Activated T-cell treated with anti-CD3 and anti-CD28 coated beads for 48 hours (primary cell): ENCODE data around the gene SOX15.
"Not testable (repeated sequence)": the region's sequence is repeated elsewhere in the genome, so short reads cannot be mapped to it uniquely, and the experiment has no call there.

ENCODE experiments used
- DNase-seq: peaks from one replicate; pipeline ENCODE4 v3.0.0-alpha.2; 2020; ENCODE audit warnings: low read depth

The SOX15 gene

DNA sequence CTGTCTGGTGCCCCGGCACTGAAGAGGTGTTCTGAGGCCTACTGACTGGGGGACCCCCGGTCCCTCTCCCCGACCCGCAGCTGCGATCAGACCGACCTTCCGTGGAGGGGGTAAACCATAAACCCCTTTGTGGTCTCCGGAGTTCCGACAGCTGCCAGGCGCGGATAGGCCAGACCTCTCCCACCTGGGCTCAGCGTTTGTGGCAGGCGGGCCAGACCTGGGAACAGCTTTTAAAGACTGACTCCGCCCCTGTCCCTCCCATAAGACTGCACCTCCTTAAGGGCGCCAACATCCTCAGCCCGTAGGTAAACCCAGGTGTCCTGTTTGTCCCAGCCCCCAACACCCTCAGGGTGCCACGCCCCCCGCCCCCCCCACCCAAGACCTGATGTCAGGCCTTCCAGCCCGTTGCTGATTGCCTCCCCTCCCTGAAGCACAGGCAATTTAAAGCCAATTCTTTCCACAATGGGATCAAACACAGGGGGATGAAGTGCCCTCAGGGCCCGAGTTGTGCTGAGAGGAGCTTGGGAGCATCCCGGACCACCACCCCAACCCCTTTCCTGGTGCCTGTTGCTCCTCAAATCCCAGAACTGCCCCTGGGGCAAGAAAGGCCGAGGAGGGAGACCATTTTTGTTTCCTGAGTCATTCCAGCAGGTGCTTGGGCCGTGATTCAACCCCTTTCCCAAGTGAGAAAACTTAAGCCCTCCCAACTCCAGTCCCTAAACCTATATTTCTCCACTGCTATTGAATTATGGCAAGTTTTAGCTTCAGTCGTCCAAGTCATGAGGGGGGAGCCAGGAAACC, at the start of gene SOX15:
TSS of gene SOX15 (minus strand) at position 204 of the 801 bp plus-strand sequence. CDS start 418 bp downstream, outside the sequence.
- DNase-seq: no peak

DNA sequence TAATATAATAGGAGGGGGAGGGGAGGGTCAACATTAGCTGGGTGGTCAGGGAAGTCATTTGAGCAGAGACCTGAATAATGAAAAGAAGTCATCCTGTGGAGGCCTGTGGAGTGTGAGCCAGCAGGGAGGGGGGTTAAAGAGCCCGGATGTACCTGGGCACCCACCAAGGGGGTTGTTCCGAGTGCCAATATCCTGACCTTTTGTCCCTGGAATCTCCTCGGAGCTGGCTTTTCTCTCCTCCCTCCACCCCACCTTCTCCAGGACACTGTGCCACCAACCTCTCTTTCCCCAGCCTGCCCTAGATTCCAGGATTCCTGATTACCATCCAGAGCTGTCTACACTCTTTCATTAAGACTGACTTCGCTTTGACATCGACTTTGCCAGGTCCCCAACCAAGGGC, 46.3 kb upstream of the SOX15 start:
- no peak for DNase-seq

DNA sequence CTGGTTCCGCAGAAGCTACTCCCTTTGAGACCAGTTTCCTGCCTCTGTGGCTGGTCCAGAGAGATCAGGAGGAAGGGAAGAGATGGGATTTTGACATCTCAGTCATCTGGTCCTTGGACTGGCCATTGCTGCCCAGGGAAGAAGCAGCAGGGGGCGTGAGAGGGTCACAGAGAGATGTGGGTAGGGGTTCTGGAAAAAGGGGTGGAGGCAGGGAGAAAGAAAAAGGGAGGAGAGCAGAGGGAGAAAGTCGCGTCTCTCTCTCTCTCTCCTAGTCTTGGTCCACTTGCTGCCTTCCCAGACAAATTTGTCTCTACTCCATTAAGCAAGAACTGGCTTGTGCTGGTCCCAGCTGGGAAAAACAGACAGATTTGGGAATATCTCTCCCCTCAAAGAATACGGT, 44.5 kb upstream of the SOX15 start:
- no peak for DNase-seq

DNA sequence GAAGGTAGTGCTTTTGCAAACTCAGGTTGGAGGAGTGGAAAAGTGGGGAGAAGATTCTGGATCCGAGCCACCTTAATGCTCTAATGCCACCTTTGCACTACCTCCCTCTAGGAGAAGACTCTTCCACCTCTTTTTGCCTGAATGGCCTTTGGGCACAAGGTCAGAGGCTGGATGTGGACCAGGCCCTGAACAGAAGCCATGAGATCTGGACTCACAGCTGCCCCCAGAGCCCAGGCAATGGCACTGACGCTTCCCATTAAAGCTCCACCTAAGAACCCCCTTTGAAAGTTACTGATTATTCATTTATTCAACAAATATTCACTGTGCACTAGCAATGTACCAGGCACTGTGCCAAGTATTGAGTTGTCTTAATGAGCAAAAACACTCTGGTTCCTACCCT, 43.2 kb upstream of the SOX15 start:
- no peak for DNase-seq

DNA sequence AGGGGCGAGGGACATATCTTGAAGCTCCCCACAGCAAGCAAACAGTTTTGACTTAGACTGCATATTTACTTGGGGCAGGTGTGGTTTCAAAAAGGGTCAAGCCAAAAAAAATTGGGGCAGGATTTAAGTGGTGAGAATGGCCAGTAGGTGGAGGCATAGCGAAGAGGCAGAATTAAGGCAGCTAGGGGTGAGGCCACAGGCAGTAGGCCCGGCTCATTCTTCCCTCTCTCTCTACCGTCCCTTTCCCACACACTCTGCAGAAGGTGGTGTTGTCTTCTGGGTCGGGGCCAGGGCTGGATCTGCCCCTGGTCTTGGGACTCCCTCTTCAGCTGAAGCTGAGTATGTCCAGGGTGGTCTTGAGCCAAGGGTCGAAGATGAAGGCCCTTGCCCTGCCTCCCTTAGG, 42.6 kb upstream of the SOX15 start:
- no peak for DNase-seq

DNA sequence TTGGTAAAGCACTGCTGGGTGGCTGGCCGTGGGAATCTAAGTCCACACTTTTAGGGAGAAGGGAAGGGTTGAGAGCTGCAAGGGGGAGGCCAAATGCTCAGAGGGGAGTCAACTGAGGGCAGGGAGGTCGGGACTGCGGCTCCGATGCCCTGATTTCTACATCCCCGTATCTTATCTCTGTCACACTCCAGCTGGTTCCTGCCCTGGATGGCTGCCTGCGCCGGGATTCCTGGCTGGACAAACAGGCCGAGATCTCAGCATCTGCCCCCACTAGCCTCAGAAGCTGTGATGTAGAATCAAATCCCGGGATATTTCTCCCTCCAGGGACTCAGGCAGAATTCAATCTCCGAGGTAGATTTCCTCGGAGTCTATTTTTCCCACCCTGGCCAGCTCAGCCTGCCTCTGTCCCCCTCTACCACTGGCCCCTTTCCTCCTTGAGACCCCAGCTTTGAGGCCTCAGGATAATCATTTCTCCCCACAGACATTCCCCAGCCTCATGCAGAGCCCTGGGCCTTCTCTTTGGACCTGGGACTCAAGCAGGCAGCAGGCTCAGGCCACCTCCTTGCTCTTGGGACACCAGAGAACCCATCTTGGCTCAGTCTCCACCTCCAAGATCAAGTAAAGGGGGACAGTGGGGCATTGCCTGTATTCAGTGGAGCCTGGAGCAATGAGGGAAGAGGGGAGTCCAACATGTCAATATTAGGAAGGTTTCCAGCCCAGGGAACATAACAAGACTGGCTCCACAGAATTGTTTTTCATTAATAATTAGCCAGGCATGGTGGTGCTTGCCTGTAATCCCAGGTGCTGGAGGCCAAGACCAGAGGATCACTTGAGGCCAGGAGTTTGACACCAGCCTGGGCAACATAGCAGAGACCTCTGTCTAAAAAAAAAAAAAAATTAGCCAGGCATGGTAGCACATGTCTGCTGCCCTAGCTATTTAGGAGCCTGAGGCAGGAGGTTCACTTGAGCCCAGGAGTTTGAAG, 41.8 kb upstream of the SOX15 start:
- no peak for DNase-seq

DNA sequence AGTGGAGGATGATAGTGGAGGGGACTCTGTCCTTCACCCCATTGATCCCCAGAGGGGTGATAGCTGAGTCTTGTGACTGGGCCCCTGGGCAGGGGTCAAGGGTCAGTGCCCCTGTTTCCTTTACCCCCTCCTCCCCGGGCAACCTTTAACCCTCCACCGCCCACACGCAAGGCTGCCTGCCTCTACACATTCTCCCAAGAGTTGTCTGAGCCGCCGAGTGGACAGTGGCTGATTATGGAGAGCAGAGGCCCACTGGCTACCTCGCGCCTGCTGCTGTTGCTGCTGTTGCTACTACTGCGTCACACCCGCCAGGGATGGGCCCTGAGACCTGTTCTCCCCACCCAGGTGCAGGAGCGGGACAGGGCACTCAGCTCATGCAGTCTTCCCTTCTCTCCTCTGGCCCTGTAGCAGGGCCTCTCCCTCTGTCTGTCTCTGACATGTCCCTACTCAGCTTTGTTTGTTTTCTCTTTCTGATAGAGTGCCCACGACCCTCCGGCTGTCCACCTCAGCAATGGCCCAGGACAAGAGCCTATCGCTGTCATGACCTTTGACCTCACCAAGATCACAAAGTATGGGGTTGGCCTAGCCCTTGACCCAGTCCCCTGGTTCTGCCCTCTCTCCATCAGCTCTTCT, 40.2 kb upstream of the SOX15 start, which contains the start of gene SHBG:
TSS of gene SHBG (plus strand) at position 197 of the 633 bp plus-strand sequence. CDS start at position 235, 38 bp downstream.
- no peak for DNase-seq

DNA sequence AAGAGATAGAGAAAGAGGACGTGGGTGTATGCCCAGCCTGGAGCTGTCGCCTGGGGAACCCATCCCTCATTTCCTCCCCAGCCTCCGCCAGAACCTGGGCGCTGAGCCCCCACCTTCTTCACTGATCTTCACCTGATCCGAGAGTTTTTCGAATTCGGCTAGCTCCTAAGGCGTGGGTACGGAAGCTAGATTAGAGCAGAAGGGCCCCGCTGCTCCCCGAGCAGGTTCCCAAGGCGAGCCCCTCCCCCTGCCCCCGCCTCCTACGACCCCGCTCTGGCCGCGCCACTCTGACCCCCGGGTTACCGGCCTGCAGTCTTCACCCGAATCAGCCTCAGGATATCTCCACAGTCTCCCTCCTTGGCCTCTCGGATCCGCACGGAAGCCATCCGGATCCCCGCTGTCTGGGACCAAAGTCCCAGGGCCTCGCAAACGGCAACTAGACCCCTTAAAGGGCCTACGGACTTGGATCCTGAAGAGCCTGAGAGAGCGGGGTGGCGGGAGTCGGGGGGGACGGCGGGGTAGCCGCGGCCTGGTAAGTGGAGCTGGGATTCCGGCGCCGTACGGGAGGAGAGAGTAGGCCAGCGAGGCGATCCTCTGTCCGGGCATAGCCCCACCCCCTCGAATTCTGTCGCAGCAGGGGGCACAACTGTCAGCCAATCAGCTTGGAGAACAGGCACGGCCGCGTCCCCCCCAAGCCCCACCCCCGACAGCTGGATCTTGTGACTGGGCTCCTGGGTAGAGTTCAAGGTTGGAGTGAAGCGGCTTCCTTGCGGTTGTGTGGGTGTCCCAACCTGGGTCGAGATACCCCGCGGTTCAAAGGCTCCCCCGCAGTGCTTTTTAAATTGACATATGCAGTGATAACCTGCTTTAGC, 37.6 kb upstream of the SOX15 start, which contains the start of gene SAT2:
TSS of gene SAT2 (minus strand) at position 572 of the 872 bp plus-strand sequence. CDS start at position 386, 186 bp downstream.
- DNase-seq: peak; percentile 81

DNA sequence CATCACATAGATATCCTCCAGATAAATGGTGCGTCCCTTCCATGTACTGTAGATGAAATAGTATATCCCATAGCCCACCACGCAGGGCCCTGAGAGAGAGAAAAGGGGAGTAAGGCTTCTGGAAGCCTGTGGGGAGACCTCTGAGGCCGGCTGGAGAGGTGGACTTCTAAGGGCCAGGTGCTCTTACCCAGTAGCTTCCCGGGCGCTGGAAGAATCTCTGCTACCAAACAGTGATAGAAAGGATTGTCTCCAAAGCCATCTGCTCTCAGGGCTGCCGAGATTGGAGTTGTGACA, 37.0 kb upstream of the SOX15 start:
- no peak for DNase-seq

DNA sequence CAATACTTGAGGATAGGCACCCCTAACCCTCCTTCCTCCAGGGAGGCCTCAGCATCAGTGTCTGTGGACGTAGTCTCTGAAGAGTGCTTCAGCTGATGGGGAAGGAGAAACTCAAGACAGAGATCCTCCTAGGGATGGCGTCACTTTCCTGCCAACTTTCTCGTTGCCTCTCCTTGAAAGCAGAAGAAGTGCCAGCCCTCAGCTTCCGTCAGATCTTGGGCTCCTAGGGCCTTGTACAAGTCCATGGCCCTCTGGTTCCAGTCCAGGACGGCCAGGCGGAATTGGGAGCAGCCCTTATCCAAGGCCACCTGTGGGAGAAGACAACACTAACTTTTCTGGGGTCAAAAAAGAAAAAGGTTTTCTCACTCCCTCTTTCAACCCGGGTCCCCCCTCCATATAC, 36.4 kb upstream of the SOX15 start:
- no peak for DNase-seq

DNA sequence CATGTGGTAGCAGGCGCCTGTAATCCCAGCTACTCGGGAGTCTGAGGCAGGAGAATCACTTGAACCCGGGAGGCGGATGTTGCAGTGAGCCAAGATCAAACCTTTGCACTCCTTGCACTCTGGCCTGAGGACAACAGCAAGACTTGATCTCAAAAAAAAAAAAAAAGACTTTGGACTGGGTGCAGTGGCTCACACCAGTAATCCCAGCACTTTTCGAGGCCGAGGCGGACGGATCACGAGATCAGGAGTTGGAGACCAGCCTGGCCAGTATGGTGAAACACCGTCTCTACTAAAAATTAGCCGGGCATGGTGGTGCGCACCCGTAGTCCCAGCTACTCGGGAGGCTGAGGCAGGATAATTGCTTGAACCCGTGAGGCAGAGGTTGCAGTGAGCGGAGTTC, 35.9 kb upstream of the SOX15 start:
- not testable (repeated sequence) for DNase-seq

DNA sequence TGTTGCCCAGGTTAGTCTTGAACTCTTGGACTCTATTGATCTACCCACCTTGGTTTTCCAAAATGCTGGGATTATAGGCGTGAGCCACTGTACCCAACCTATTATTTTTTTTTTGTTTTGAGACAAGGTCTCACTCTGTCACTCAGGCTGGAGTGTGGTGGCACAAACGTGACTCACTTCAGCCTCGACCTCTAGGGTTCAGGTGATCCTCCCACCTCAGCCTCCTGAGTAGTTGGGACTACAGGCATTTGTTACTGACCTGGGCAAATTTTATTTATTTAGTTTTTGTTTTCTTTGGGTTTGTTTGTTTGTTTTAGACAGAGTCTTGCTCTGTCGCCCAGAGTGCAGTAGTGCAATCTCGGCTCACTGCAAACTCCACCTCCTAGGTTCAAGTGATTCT, 33.8 kb upstream of the SOX15 start:
- no peak for DNase-seq

DNA sequence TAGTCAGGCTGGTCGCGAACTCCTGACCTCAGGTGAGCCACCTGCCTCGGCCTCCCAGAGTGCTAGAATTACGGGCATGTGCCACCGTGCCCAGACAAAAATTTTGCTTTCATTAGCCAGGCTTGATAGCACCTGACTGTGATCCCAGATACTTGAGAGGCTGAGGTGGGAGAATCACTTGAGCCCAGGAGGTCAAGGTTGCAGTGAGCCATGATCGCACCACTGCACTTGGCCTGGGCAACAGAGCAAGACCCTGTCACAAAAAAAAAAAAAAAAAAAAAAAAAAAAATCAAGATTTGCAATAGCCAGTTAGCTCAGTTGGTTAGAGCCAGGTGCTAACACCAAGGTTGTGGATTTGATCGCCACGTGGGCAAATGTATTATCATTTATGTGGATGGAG, 30.9 kb upstream of the SOX15 start:
- no peak for DNase-seq

DNA sequence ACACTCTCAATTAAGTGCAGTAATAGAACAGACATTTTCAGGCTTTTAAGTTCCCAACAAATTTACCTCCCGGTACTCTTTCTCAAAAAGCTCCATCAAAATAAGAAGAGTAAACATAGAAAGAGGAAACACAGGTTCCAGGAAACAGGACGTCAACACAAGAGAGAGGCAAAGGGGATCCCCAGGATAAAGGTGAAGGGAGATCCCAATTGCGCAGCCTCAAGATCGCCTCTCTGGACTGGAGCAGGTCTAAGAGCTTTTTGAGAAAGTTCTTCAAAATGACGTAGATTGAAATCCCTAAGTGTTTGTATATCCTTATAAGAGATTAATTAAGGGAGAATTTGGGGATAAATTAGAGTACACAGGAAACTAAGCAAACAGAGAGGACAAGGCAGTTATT, 28.7 kb upstream of the SOX15 start:
- DNase-seq: no peak

DNA sequence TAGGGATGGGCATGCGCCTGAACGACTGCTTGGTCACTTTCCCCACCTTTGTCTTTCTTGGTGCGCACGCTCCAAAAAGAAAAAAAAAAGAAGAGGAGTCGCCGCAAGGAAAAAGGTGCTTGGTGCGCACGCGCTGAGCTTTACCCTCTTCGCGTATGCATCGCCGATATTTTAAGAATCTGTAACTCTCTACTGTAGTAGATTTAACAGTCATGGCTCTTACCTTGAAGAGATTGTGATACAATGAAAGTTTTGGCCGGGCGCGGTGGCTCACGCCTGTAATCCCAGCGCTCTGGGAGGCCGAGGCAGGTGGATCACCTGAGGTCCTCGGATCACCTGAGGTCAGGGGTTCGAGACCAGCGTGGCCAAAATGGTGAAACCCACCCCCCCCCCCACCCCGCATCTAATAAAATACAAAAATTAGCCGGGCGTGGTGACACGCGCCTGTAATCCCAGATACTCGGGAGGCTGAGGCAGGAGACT, 25.4 kb upstream of the SOX15 start:
- DNase-seq: no peak

DNA sequence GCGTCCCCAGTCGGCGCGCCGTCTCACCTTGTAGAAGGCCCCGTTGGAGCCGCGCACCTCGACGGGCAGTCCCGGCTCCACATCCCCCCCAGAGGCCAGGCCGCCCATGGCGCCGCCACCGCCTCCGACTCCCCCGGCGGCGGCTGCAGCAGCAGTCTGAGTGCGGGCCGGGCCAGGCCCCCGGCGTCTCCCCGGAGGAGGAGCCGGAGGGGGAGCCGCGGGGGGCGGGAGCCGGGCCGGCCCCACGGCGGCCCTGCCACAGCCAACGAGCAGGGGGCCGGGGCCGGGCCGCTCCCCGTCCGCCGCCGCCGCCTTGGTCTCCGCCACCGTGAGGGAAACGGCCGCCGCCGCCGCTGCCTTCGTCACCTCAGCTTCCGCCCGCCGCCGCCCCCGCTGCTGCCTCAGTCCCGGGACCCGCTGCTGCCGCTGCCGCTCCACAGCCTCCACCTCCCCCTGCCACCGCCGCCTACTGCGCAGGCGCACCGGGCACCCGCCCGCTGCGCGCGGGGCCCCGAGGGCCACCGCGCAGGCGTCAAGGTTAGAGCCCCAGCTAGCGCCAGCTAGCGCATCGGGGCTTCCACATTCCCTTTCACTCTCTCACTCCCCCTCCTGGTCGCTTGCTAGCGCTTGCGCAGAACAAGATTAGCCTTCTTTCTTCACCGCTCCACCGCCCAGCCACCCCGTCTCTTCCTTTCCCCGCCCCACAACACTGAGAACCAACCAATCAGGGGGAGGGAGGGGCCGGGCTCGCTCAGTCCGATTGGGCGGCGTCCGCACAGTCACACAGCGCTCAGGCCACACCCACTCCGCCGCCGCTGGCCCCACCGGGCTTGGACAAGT, 24.8 kb upstream of the SOX15 start, which contains the start of gene FXR2:
TSS of gene FXR2 (minus strand) at position 473 of the 840 bp plus-strand sequence. CDS start at position 108, 365 bp downstream.
- peak; percentile 99 for DNase-seq

DNA sequence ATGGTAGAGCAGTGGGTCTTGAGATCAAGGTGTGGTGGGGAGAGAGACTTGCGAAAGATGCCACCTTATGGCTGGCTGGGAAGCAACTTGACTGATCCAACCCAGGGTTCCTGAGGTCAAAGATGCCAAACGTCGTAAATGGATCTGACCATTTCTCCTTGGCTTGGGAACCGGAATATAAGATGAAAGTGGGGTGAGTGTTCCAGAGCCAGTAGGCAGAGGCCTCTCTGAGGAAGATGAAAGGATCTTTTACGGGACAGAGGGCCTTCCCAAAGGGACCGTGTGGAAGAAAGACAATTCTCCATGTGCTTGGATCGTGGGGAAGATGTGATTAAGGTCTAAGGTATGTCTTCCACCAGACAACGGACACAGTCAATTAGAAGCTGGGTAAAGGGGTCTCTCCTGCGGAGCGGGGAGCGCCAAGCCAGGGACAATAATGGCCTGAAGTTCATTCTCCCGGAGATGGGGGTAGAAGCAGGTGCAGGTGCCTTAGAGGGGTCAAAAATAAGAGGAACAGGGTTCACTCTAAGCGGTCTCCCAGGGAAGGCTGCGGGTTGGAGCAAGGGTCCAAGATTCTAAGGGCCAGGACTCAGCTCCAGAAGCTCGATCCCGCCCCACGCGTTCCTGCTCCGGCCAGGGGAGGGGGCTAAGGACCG, 24.0 kb upstream of the SOX15 start:
- no peak for DNase-seq

DNA sequence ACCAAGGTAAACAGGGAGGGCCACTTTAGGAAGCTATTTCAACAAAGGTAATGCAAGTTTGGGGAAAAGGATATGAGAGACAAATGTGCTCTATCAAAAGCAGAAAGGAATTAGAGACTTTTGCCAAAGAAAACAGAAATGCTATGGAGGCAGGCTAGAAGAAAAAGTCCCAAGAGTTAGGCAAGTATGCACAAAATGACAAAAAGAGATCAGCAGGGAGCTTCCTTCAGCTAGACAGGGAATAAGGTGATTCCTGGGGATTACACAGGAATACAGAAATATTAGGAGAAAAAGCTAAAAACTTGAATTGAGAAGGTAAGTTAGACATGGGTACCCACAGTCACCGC, 22.4 kb upstream of the SOX15 start:
- no peak for DNase-seq

DNA sequence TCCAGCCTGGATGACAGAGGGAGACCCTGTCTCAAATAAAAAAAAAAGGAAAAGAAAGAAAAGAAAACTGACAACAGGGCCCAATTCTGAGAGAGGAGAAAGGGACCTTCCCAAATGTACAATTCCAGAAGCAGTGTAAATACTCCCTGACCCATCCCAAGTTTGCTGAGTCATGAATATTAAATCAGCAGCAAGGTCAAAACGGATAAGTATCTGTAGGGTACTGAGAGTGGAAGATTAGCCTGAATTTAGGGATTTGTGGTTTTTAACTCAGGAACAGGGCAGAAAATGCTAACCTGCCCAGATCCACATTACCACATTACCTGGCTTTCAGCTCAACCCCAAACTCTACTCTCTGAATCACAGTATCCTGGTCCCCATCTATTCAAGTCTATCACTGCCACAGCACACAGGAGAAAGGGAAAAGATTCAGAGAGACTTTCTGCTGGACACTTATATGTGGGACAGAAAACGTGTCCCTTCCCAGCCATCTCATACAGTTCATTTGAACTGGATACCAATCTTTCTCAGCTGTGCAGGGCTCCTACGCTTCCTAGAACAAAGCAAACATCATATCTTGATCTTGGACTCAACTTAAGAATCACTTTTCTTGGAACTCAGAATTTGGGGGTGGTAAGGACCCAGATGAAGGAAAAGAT, 21.9 kb upstream of the SOX15 start:
- no peak for DNase-seq
